SK-N-MC (cell line): ENCODE measurements around the gene TPD52L2.

Experiments
- DNase-seq: peaks from one replicate; pipeline ENCODE4 v3.0.0-alpha.2; 2011; ENCODE audit warnings: low read depth, low spot score
- H3K27ac ChIP-seq: fragments of 200-600 bp; sonication (generic); 2 replicates; pipeline ENCODE4 v1.5.1; 2016; ENCODE audit warnings: mixed run types
- H3K36me3 ChIP-seq: fragments of 200-600 bp; sonication (generic); 2 replicates; pipeline ENCODE4 v1.6.1; 2017; ENCODE audit warnings: antibody characterized with exemption, low read length, mixed read lengths; ENCODE audit not compliant: insufficient read depth
- H3K4me3 ChIP-seq: fragments of 200-600 bp; sonication (generic); 2 replicates; pipeline ENCODE4 v1.5.1; 2016
- H3K9ac ChIP-seq: fragments of 200-600 bp; sonication (generic); 2 replicates; pipeline ENCODE4 v1.8.0; 2017; ENCODE audit warnings: mixed run types, mixed read lengths; ENCODE audit not compliant: insufficient read length
- H3K9me3 ChIP-seq: fragments of 200-600 bp; sonication (generic); 2 replicates; pipeline ENCODE4 v1.6.1; 2017; ENCODE audit warnings: low read depth, mild to moderate bottlenecking, antibody characterized with exemption, low read length, moderate library complexity, mixed read lengths
- EZH2 ChIP-seq: fragments of 200-600 bp; sonication (generic); IDR thresholded peaks from one replicate; pipeline ENCODE4 v1.6.1; 2017; ENCODE audit warnings: antibody characterized with exemption
- FOXP2 ChIP-seq: optimal IDR thresholded peaks from 2 replicates; pipeline ENCODE3; 2011; ENCODE audit warnings: mild to moderate bottlenecking, moderate library complexity; ENCODE audit not compliant: insufficient read depth; ENCODE audit errors: extremely low read length, control extremely low read depth
- POLR2AphosphoS5 ChIP-seq: IDR thresholded peaks from 2 replicates; pipeline ENCODE4 v1.6.1; 2012; ENCODE audit warnings: mild to moderate bottlenecking, low read depth, low read length, borderline replicate concordance

The TPD52L2 gene

GRCh38 chr20:63826753-63827152, 38.3 kb upstream of the TPD52L2 start:
- H3K9ac ChIP-seq: no peak overlapping the region
- no peak overlapping the region for H3K4me3 ChIP-seq
- H3K27ac ChIP-seq: no peak overlapping the region
- no peaks in the 10 kb centered on the region for H3K9me3 ChIP-seq
- no peak for DNase-seq
- TF ChIP-seq POLR2AphosphoS5 (no peak), EZH2 (no peak)
- H3K36me3 ChIP-seq: no peaks in the 10 kb centered on the region

- Histone ChIP-seq H3K36me3 (no peaks in the 10 kb centered on the region), H3K9ac (no peak overlapping the region), H3K9me3 (no peaks in the 10 kb centered on the region), H3K27ac (no peak overlapping the region), H3K4me3 (no peak overlapping the region)
- DNase-seq: no peak
- TF ChIP-seq EZH2 (no peak), FOXP2 (no peak), POLR2AphosphoS5 (no peak)
These were observed 36.9 kb upstream of the TPD52L2 start for GRCh38 chr20:63828124-63828523.

GRCh38 chr20:63828545-63828944, 36.5 kb upstream of the TPD52L2 start:
- Histone ChIP-seq H3K9ac (no peak overlapping the region), H3K36me3 (no peaks in the 10 kb centered on the region), H3K27ac (no peak overlapping the region), H3K4me3 (no peak overlapping the region), H3K9me3 (no peaks in the 10 kb centered on the region)
- DNase-seq: no peak
- TF ChIP-seq EZH2 (no peak), POLR2AphosphoS5 (no peak), FOXP2 (no peak)

- H3K9me3 ChIP-seq: no peaks in the 10 kb centered on the region
- no peak overlapping the region for H3K27ac ChIP-seq
- DNase-seq: no peak
- no peaks in the 10 kb centered on the region for H3K36me3 ChIP-seq
- H3K9ac ChIP-seq: no peak overlapping the region
- TF ChIP-seq FOXP2: no peak
- no peak for TF ChIP-seq EZH2
- no peak for TF ChIP-seq POLR2AphosphoS5
- H3K4me3 ChIP-seq: no peak overlapping the region
These were observed 36.1 kb upstream of the TPD52L2 start for GRCh38 chr20:63828951-63829350.

GRCh38 chr20:63829603-63829944, 35.5 kb upstream of the TPD52L2 start:
- Histone ChIP-seq H3K27ac (no peak overlapping the region), H3K9ac (peak overlapping the region; percentile 15), H3K4me3 (peak overlapping the region; percentile 74), H3K9me3 (no peaks in the 10 kb centered on the region), H3K36me3 (no peaks in the 10 kb centered on the region)
- TF ChIP-seq FOXP2 (no peak), POLR2AphosphoS5 (no peak), EZH2 (no peak)
- DNase-seq: no peak

- no peak for TF ChIP-seq FOXP2
- no peaks in the 10 kb centered on the region for H3K36me3 ChIP-seq
- H3K4me3 ChIP-seq: peak overlapping the region; percentile 74
- no peak for DNase-seq
- no peaks in the 10 kb centered on the region for H3K9me3 ChIP-seq
- H3K9ac ChIP-seq: peak overlapping the region; percentile 15
- H3K27ac ChIP-seq: no peak overlapping the region
These were observed 34.9 kb upstream of the TPD52L2 start for GRCh38 chr20:63829945-63830835.

GRCh38 chr20:63830841-63831588, 34.1 kb upstream of the TPD52L2 start, which contains the start of gene ZBTB46:
TSS of gene ZBTB46 (minus strand) at chr20:63831264. CDS start at chr20:63790757, 40,507 bp downstream.
- peak within 1 kb of the TSS; percentile 74 for H3K4me3 ChIP-seq
- no peak for DNase-seq
- no peak within 1 kb of the TSS for H3K27ac ChIP-seq
- H3K9ac ChIP-seq: no peak within 1 kb of the TSS
- H3K36me3 ChIP-seq: no peaks in the 10 kb centered on the region
- H3K9me3 ChIP-seq: no peaks in the 10 kb centered on the region
- TF ChIP-seq FOXP2 (no peak), EZH2 (no peak), POLR2AphosphoS5 (no peak)

GRCh38 chr20:63831646-63831992, 33.5 kb upstream of the TPD52L2 start:
- Histone ChIP-seq H3K27ac (no peak overlapping the region), H3K9ac (no peak overlapping the region), H3K36me3 (no peaks in the 10 kb centered on the region), H3K9me3 (no peaks in the 10 kb centered on the region), H3K4me3 (peak overlapping the region; percentile 63)
- no peak for DNase-seq
- no peak for TF ChIP-seq POLR2AphosphoS5
- TF ChIP-seq FOXP2: no peak
- TF ChIP-seq EZH2: no peak
